Neural progenitor cell (in vitro differentiated cells): Measurements from ENCODE around the gene ANXA11. TPM values are rescaled to one million over a fixed set of nuclear protein-coding genes. Genes with fewer than 3 reads are reported as not detected.
A peak's percentile ranks its signal among the peaks of the same experiment; 100 is the strongest.

Experiments used
- DNase-seq: peaks from one replicate; pipeline ENCODE4 v3.0.0-alpha.2; 2016; ENCODE audit warnings: low spot score
- H2AFZ ChIP-seq: fragments of 200-600 bp; sonication (generic); replicated peaks from 2 replicates; pipeline ENCODE4 v1.6.1; 2016; ENCODE audit warnings: antibody characterized with exemption
- H3F3A ChIP-seq: fragments of 200-600 bp; sonication (generic); 2 replicates; pipeline ENCODE4 v1.6.1; 2016; ENCODE audit warnings: antibody characterized with exemption, low read depth
- H3K27ac ChIP-seq: fragments of 200-600 bp; sonication (generic); 2 replicates; pipeline ENCODE4 v1.5.1; 2016; ENCODE audit warnings: mild to moderate bottlenecking
- H3K27me3 ChIP-seq: fragments of 200-600 bp; sonication (generic); 2 replicates; pipeline ENCODE4 v1.6.1; 2016; ENCODE audit warnings: mild to moderate bottlenecking, moderate library complexity
- H3K36me3 ChIP-seq: fragments of 200-600 bp; sonication (generic); 2 replicates; pipeline ENCODE4 v1.5.1; 2016
- H3K4me1 ChIP-seq: fragments of 200-600 bp; sonication (generic); 2 replicates; pipeline ENCODE4 v1.6.1; 2016; ENCODE audit warnings: mixed run types
- H3K4me2 ChIP-seq: fragments of 200-600 bp; sonication (generic); 2 replicates; pipeline ENCODE4 v1.6.1; 2016
- H3K4me3 ChIP-seq: fragments of 200-600 bp; sonication (generic); 2 replicates; pipeline ENCODE4 v1.5.1; 2016
- H3K79me2 ChIP-seq: fragments of 200-600 bp; sonication (generic); 2 replicates; pipeline ENCODE4 v1.6.1; 2016; ENCODE audit warnings: low read depth
- H3K9ac ChIP-seq: fragments of 200-600 bp; sonication (generic); 2 replicates; pipeline ENCODE4 v1.6.1; 2016
- H3K9me3 ChIP-seq: fragments of 200-600 bp; sonication (generic); 2 replicates; pipeline ENCODE4 v1.5.1; 2016; ENCODE audit warnings: low read depth
- H4K20me1 ChIP-seq: fragments of 200-600 bp; sonication (generic); 2 replicates; pipeline ENCODE4 v1.6.1; 2016; ENCODE audit warnings: low read depth
- H3K27ac Mint-ChIP-seq: 3 replicates; pipeline ENCODE4 v1.8.0; 2021; ENCODE audit warnings: mixed read lengths
- H3K27me3 Mint-ChIP-seq: 2 replicates; pipeline ENCODE4 v1.8.0; 2022; ENCODE audit warnings: low read depth, mild to moderate bottlenecking, inconsistent platforms, moderate library complexity, mixed read lengths; ENCODE audit not compliant: insufficient read depth
- H3K36me3 Mint-ChIP-seq: 3 replicates; pipeline ENCODE4 v1.8.0; 2021; ENCODE audit warnings: mixed read lengths
- H3K4me1 Mint-ChIP-seq: 3 replicates; pipeline ENCODE4 v1.8.0; 2021; ENCODE audit warnings: mixed read lengths
- H3K4me3 Mint-ChIP-seq: 3 replicates; pipeline ENCODE4 v1.8.0; 2021; ENCODE audit warnings: mild to moderate bottlenecking, moderate library complexity, mixed read lengths
- H3K9me3 Mint-ChIP-seq: 3 replicates; pipeline ENCODE4 v1.8.0; 2020; ENCODE audit warnings: mixed read lengths
- EZH2 ChIP-seq: fragments of 200-600 bp; sonication (generic); IDR thresholded peaks from 2 replicates; pipeline ENCODE4 v1.6.1; 2017; ENCODE audit warnings: antibody characterized with exemption, mild to moderate bottlenecking, moderate library complexity
- EZH2phosphoT487 ChIP-seq: fragments of 200-600 bp; sonication (generic); IDR thresholded peaks from 2 replicates; pipeline ENCODE4 v1.6.1; 2017; ENCODE audit warnings: antibody characterized with exemption
- total RNA-seq: library from RNA; depleted of rRNA; stranded (reverse); fragments of >200 nt; gene quantifications from 2 replicates; pipeline ENCODE4 v1.2.3, GENCODE V29; 2015; ENCODE audit warnings: low replicate concordance
- TF ChIP-seq, protein P1 (sequence below): fragments of 200-600 bp; sonication (generic); IDR thresholded peaks from 2 replicates; pipeline ENCODE4 v1.5.1; 2017; ENCODE audit warnings: antibody characterized with exemption, mild to moderate bottlenecking

The ANXA11 gene
- total RNA-seq, 1 donor from 2014 or later: 2.7 TPM

DNA sequence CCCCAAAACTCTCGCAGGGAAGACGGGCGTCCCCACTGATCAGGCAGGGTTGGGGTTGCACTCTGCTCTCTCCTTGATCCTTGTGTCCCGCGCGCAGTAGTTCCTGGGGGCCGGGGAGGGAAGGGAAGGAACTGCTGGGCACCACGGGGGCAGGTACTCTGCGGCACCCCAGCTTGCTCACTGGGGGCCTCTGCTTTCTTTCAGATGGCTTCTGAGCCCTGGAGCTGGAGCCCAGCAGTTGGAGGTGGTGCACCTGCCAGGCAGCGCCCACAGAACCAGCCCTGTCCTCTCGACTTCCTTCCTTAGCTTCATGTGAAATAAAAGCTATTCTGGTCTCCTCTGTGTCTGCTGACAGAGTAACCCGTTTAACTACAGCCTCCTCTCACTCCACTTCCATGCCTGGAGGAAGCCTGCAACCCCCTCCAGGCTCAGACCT, 60.6 kb downstream of the ANXA11 start:
- no peaks in the 10 kb centered on the region for H4K20me1 ChIP-seq
- H3K4me2 ChIP-seq: no peak overlapping the region
- no peak overlapping the region for H2AFZ ChIP-seq
- peaks cover 15% of the 10 kb centered on the region for H3K27me3 ChIP-seq
- DNase-seq: no peak
- no peaks in the 10 kb centered on the region for H3K79me2 ChIP-seq
- no peak overlapping the region for H3K4me3 Mint-ChIP-seq
- H3K4me1 Mint-ChIP-seq: no peaks in the 10 kb centered on the region
- H3K27me3 Mint-ChIP-seq: no peaks in the 10 kb centered on the region
- peaks cover 7% of the 10 kb centered on the region for H3K9me3 Mint-ChIP-seq
- H3K9me3 ChIP-seq: no peaks in the 10 kb centered on the region
- H3K27ac Mint-ChIP-seq: no peak overlapping the region
- no peak overlapping the region for H3K27ac ChIP-seq
- H3K36me3 ChIP-seq: no peaks in the 10 kb centered on the region
- no peaks in the 10 kb centered on the region for H3K4me1 ChIP-seq
- H3K9ac ChIP-seq: no peak overlapping the region
- no peak overlapping the region for H3K4me3 ChIP-seq
- no peaks in the 10 kb centered on the region for H3K36me3 Mint-ChIP-seq
- no peaks in the 10 kb centered on the region for H3F3A ChIP-seq
- TF ChIP-seq EZH2 (no peak), EZH2phosphoT487 (no peak)
- TF ChIP-seq, protein P1, sequence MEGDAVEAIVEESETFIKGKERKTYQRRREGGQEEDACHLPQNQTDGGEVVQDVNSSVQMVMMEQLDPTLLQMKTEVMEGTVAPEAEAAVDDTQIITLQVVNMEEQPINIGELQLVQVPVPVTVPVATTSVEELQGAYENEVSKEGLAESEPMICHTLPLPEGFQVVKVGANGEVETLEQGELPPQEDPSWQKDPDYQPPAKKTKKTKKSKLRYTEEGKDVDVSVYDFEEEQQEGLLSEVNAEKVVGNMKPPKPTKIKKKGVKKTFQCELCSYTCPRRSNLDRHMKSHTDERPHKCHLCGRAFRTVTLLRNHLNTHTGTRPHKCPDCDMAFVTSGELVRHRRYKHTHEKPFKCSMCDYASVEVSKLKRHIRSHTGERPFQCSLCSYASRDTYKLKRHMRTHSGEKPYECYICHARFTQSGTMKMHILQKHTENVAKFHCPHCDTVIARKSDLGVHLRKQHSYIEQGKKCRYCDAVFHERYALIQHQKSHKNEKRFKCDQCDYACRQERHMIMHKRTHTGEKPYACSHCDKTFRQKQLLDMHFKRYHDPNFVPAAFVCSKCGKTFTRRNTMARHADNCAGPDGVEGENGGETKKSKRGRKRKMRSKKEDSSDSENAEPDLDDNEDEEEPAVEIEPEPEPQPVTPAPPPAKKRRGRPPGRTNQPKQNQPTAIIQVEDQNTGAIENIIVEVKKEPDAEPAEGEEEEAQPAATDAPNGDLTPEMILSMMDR: no peak

DNA sequence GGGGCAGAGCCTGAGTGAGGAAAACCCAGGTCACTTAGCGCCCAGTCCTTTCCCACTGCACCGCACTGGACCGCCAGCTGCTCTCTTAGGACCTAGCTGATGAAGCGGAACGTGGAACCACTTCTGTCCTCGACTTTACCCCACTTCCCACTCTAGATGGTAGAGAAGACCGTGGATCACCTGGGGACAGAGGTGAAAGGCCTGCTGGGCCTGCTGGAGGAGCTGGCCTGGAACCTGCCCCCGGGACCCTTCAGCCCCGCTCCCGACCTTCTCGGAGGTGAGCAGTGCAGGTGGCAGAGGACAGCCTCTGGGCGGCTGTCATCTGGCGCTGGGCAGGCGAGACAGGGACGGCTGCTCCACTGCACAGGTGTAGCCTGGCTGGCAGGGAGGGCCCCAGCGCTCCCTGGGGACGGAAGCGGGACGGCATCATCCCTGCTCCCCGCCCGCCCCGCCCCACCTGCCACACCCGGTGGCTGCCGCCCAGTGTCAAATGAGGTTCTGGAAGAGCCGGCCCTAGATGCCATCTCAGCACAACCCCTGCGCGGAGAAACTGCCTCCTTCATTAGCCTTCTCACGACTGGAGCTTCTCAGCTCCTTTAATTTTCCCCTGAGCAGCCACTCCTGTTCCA, 61.2 kb downstream of the ANXA11 start:
- H3F3A ChIP-seq: no peaks in the 10 kb centered on the region
- H3K4me3 Mint-ChIP-seq: no peak overlapping the region
- no peaks in the 10 kb centered on the region for H3K36me3 Mint-ChIP-seq
- H3K27ac ChIP-seq: no peak overlapping the region
- no peaks in the 10 kb centered on the region for H4K20me1 ChIP-seq
- no peaks in the 10 kb centered on the region for H3K4me1 ChIP-seq
- no peaks in the 10 kb centered on the region for H3K4me1 Mint-ChIP-seq
- H3K4me2 ChIP-seq: no peak overlapping the region
- peaks cover 4% of the 10 kb centered on the region for H3K9me3 Mint-ChIP-seq
- H3K36me3 ChIP-seq: no peaks in the 10 kb centered on the region
- TF ChIP-seq EZH2 (no peak), EZH2phosphoT487 (no peak)
- TF ChIP-seq, protein P1: no peak
- H3K9ac ChIP-seq: no peak overlapping the region
- no peak overlapping the region for H3K4me3 ChIP-seq
- H2AFZ ChIP-seq: peak overlapping the region; percentile 54
- H3K27me3 Mint-ChIP-seq: no peaks in the 10 kb centered on the region
- H3K27ac Mint-ChIP-seq: no peak overlapping the region
- H3K27me3 ChIP-seq: peaks cover 15% of the 10 kb centered on the region
- DNase-seq: no peak
- no peaks in the 10 kb centered on the region for H3K9me3 ChIP-seq
- H3K79me2 ChIP-seq: no peaks in the 10 kb centered on the region

DNA sequence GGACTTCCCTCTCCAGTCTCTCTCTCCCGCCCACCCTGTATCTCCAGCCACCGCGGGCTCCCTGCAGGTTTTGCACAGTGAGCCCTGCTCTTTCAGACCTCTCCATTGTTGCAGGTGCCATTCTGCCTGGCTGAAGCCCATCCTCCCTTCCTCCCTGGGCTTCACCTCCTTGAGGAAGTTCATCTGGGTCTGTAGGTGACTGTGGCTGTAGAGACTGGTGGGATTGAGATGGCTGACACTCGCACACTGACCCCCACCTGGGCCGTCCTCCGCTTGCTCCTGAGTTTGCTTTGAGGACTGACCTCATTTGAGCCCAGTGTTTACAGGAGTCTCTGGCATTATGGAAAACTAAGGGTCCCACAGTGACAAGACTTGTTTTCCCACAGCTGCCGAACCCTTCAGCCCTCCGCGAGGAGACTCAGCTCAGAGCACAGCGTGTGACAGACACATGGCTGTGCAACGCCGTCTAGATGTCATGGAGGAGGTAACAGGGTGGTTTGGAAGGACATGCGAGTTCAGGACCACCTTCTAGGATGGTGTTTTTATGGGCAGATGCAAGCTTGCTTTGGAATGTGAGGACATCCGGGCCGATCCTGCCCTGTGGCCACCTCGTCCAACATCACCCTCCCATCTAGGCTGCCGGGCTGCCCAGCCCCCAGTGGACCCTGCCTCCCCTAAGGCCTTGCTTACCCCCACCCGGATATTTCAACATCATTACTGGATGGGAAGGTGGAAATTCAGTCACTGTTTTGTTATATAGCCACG, 63.5 kb downstream of the ANXA11 start:
- Histone ChIP-seq H3K9ac (no peak overlapping the region), H3K36me3 (no peaks in the 10 kb centered on the region), H2AFZ (no peak overlapping the region), H3K79me2 (no peaks in the 10 kb centered on the region), H3F3A (no peaks in the 10 kb centered on the region), H3K27ac (no peak overlapping the region), H3K4me3 (no peak overlapping the region), H3K4me1 (peaks cover 6% of the 10 kb centered on the region), H4K20me1 (no peaks in the 10 kb centered on the region), H3K9me3 (no peaks in the 10 kb centered on the region), H3K4me2 (no peak overlapping the region), H3K27me3 (peaks cover 15% of the 10 kb centered on the region)
- Mint-ChIP-seq H3K4me3 (no peak overlapping the region), H3K27ac (no peak overlapping the region), H3K4me1 (peaks cover 9% of the 10 kb centered on the region), H3K9me3 (no peaks in the 10 kb centered on the region), H3K27me3 (no peaks in the 10 kb centered on the region), H3K36me3 (no peaks in the 10 kb centered on the region)
- TF ChIP-seq, protein P1: no peak
- TF ChIP-seq EZH2phosphoT487 (no peak), EZH2 (no peak)
- peak; percentile 28 for DNase-seq
